ENCODE measurements around the gene ZDHHC19.
A peak's percentile ranks its signal among the peaks of the same experiment; 100 is the strongest.
"Not testable (repeated sequence)": the region's sequence is repeated elsewhere in the genome, so short reads cannot be mapped to it uniquely, and the experiment has no call there.

The ZDHHC19 gene

GRCh38 chr3:196220991-196221390 lies 9.8 kb upstream of the ZDHHC19 start:
- no peak for DNase-seq (ENCODE audit: insufficient read length)
- TF ChIP-seq POLR2A (IDR thresholded peaks at IDR 0.05; ENCODE audit: low read depth, low read length), result no peak
- no peak for TF ChIP-seq POLR2AphosphoS5 (IDR thresholded peaks at IDR 0.05; ENCODE audit: low read depth, low read length)
- TF ChIP-seq TAF1 (IDR thresholded peaks at IDR 0.05; ENCODE audit: borderline replicate concordance, low read depth, low read length), result no peak
- FAIRE-seq, result no peak

- DNase-seq (ENCODE audit: insufficient read length) (no peak), FAIRE-seq (no peak)
- TF ChIP-seq POLR2A (IDR thresholded peaks at IDR 0.05; ENCODE audit: low read depth, low read length), result no peak
- no peak for TF ChIP-seq TAF1 (IDR thresholded peaks at IDR 0.05; ENCODE audit: borderline replicate concordance, low read depth, low read length)
- no peak for TF ChIP-seq POLR2AphosphoS5 (IDR thresholded peaks at IDR 0.05; ENCODE audit: low read depth, low read length)
Observed at GRCh38 chr3:196220587-196220986, 9.4 kb upstream of the ZDHHC19 start.

- no peak for DNase-seq (ENCODE audit: insufficient read length)
- no peak for FAIRE-seq
- TF ChIP-seq TAF1 (IDR thresholded peaks at IDR 0.05; ENCODE audit: borderline replicate concordance, low read depth, low read length), result no peak
- TF ChIP-seq POLR2A (IDR thresholded peaks at IDR 0.05; ENCODE audit: low read depth, low read length), result no peak
- TF ChIP-seq POLR2AphosphoS5 (IDR thresholded peaks at IDR 0.05; ENCODE audit: low read depth, low read length), result no peak
Observed at GRCh38 chr3:196219970-196220311, 8.7 kb upstream of the ZDHHC19 start.

GRCh38 chr3:196219194-196219969 lies 8.2 kb upstream of the ZDHHC19 start:
- TF ChIP-seq POLR2A (IDR thresholded peaks at IDR 0.05; ENCODE audit: low read depth, low read length), result no peak
- no peak for TF ChIP-seq TAF1 (IDR thresholded peaks at IDR 0.05; ENCODE audit: borderline replicate concordance, low read depth, low read length)
- TF ChIP-seq POLR2AphosphoS5 (IDR thresholded peaks at IDR 0.05; ENCODE audit: low read depth, low read length), result no peak

GRCh38 chr3:196218155-196218712 lies 7.0 kb upstream of the ZDHHC19 start:
- FAIRE-seq (no peak), DNase-seq (ENCODE audit: insufficient read length) (no peak)
- TF ChIP-seq POLR2A (IDR thresholded peaks at IDR 0.05; ENCODE audit: low read depth, low read length) (no peak), POLR2AphosphoS5 (IDR thresholded peaks at IDR 0.05; ENCODE audit: low read depth, low read length) (no peak), TAF1 (IDR thresholded peaks at IDR 0.05; ENCODE audit: borderline replicate concordance, low read depth, low read length) (no peak)

More at GRCh38 chr3:196219194-196219969, 8.2 kb upstream of the ZDHHC19 start:
- peak; percentile 86 for FAIRE-seq
- DNase-seq (ENCODE audit: insufficient read length), result peak; percentile 49

- FAIRE-seq (no peak), DNase-seq (ENCODE audit: insufficient read length) (no peak)
- TF ChIP-seq POLR2AphosphoS5 (IDR thresholded peaks at IDR 0.05; ENCODE audit: low read depth, low read length) (no peak), POLR2A (IDR thresholded peaks at IDR 0.05; ENCODE audit: low read depth, low read length) (no peak), TAF1 (IDR thresholded peaks at IDR 0.05; ENCODE audit: borderline replicate concordance, low read depth, low read length) (no peak)
Observed at GRCh38 chr3:196217307-196218154, 6.3 kb upstream of the ZDHHC19 start.

GRCh38 chr3:196216681-196217211 lies 5.5 kb upstream of the ZDHHC19 start:
- DNase-seq (ENCODE audit: insufficient read length) (no peak), FAIRE-seq (no peak)
- no peak for TF ChIP-seq POLR2AphosphoS5 (IDR thresholded peaks at IDR 0.05; ENCODE audit: low read depth, low read length)
- TF ChIP-seq TAF1 (IDR thresholded peaks at IDR 0.05; ENCODE audit: borderline replicate concordance, low read depth, low read length), result no peak
- no peak for TF ChIP-seq POLR2A (IDR thresholded peaks at IDR 0.05; ENCODE audit: low read depth, low read length)

- FAIRE-seq (no peak), DNase-seq (ENCODE audit: insufficient read length) (no peak)
- TF ChIP-seq TAF1 (IDR thresholded peaks at IDR 0.05; ENCODE audit: borderline replicate concordance, low read depth, low read length) (no peak), POLR2AphosphoS5 (IDR thresholded peaks at IDR 0.05; ENCODE audit: low read depth, low read length) (no peak), POLR2A (IDR thresholded peaks at IDR 0.05; ENCODE audit: low read depth, low read length) (no peak)
Observed at GRCh38 chr3:196216089-196216564, 4.9 kb upstream of the ZDHHC19 start, which contains the start of gene SLC51A. Gene SLC51A, plus strand, starts transcription at chr3:196216534. Its CDS starts 179 bp downstream, at chr3:196216713.

- DNase-seq (ENCODE audit: insufficient read length) (no peak), FAIRE-seq (no peak)
- TF ChIP-seq TAF1 (IDR thresholded peaks at IDR 0.05; ENCODE audit: borderline replicate concordance, low read depth, low read length) (no peak), POLR2AphosphoS5 (IDR thresholded peaks at IDR 0.05; ENCODE audit: low read depth, low read length) (no peak), POLR2A (IDR thresholded peaks at IDR 0.05; ENCODE audit: low read depth, low read length) (no peak)
Observed at GRCh38 chr3:196215493-196216020, 4.4 kb upstream of the ZDHHC19 start.

GRCh38 chr3:196214783-196215441 lies 3.7 kb upstream of the ZDHHC19 start:
- no peak for TF ChIP-seq TAF1 (IDR thresholded peaks at IDR 0.05; ENCODE audit: borderline replicate concordance, low read depth, low read length)
- no peak for TF ChIP-seq POLR2AphosphoS5 (IDR thresholded peaks at IDR 0.05; ENCODE audit: low read depth, low read length)
- TF ChIP-seq POLR2A (IDR thresholded peaks at IDR 0.05; ENCODE audit: low read depth, low read length), result no peak
- no peak for FAIRE-seq
- no peak for DNase-seq (ENCODE audit: insufficient read length)

GRCh38 chr3:196209944-196210672 lies 1.1 kb downstream of the ZDHHC19 start:
- FAIRE-seq, result not testable (repeated sequence)

More at GRCh38 chr3:196209944-196210672, 1.1 kb downstream of the ZDHHC19 start:
- DNase-seq (ENCODE audit: insufficient read length), result not testable (repeated sequence)

Data from GM12892 (cell line).